ENCODE data around the gene PPM1H.

- no peak for TF ChIP-seq CTCF (IDR thresholded peaks at IDR 0.05)
- no peak for TF ChIP-seq EZH2 (IDR thresholded peaks at IDR 0.05; ENCODE audit: borderline replicate concordance, insufficient read depth, low read depth, low read length, poor library complexity, severe bottlenecking)
These were observed 202.0 kb downstream of the PPM1H start for GRCh38 chr12:62732861-62733427.

Data from B cell (primary cell).